HG03571 (cell line): ENCODE results near the gene INSM1.

Experiments
- ATAC-seq: cut with Tn5 transposase; IDR thresholded peaks from one replicate; pipeline ENCODE4 v1.9.1; 2021; ENCODE audit not compliant: unreplicated experiment

The INSM1 gene

DNA sequence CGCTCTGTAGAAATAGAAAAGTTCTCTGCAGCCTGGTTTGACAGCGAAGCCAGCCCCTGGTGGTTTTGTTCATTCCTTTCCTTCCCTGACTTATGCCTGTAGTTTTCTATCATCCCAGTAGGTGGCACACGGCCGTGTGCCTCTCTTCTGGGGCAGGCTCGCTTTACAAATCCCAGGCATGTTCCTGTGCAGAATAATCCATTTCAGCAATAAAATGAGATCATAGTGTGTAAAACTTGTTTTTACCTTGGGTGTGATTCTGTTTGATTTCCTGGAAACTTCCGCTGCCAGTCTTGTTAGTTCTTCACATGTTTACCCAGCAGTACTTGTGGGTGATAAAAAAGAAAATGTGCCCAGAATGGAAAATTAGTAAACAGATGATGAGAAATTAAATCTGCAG lies 7.4 kb upstream of the INSM1 start:
- no peak for ATAC-seq

DNA sequence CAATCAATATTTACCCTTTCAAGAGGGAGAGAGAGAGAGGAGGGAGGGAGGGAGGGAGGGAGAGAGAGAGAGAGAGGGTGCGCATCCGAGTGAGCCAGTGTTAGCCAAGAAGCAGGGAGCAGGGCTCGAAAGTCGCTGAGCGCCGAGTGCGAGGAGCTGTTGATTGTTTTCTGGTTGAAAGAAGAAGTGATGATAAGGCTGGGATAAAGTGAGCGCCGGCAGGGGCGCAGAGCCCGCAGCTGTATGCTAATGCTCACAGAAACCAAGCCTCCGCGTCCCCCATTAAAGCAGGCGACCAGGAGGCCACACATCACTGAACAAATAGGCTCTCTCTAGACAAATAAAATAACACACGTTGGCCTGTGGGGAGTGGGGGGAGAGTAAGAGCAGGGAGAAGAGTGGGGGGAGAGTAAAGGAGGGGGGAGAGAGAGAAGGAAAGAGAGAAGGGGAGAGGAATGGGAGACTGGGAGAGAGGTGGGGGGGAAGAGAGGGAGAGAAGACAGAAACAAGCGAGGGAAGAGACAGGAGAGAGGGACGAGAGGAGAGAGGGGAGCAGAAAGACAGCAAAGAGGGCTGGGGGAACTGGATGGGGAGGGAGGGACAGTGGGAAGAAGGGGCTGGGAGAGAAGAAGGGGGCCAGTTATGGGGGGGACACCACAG lies 5.0 kb upstream of the INSM1 start:
- no peak for ATAC-seq

DNA sequence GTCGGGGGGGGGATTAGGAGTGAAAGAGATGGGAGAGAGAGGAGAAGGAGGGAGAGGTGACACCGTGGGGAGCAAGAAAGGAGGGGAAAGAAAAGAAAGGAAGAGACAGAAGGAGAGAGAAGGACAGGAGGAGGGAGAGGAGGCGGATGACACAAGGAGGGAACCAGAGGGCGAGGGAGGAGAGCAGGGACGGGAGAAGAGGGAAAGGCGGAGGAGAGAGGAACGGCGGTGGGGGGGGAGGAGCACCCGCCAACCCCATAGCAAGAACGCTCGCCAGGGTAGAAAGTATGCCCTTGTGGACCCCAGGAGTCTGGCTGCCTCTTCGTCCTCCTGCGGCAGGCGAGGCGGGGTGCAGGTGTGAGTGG lies 4.5 kb upstream of the INSM1 start:
- ATAC-seq: no peak

DNA sequence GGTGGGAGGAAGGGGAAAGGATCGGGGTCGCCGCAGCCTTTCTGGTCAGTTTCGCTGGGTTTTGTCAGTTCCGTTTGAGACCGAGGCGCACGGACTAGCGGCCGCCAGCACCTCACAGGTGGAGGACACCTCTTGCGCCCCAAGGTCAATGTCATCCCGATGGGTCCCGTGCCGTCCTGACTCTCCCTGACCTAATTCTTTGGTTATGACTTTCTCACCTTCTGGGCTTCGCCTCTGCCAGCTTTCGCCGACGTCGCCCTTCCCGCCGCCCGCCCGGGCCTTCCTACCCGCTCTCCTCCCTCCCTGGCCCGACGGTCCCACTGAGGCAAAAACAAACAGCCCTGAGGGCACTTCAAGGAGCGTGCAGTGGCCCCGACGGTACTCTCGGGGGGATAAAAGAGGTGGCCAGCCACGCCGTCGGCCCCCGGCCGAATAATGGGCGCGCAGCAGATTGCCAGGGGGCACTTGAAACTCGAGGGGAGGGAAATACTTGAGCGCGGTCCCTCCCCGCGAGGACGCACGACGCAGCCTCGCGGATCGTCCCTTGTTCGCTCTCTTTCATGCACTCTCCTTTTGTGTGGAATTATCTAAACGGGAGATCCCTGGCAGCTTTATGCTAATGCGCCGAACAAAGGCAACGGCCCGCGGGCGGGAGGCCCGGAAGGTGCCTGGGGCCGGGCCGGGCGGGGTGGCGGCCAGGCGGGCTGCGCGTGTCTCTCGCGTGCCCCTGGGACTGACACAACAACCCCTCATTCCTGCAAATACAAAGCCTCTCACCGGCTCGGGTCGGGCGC lies 3.9 kb upstream of the INSM1 start:
- ATAC-seq: no peak

DNA sequence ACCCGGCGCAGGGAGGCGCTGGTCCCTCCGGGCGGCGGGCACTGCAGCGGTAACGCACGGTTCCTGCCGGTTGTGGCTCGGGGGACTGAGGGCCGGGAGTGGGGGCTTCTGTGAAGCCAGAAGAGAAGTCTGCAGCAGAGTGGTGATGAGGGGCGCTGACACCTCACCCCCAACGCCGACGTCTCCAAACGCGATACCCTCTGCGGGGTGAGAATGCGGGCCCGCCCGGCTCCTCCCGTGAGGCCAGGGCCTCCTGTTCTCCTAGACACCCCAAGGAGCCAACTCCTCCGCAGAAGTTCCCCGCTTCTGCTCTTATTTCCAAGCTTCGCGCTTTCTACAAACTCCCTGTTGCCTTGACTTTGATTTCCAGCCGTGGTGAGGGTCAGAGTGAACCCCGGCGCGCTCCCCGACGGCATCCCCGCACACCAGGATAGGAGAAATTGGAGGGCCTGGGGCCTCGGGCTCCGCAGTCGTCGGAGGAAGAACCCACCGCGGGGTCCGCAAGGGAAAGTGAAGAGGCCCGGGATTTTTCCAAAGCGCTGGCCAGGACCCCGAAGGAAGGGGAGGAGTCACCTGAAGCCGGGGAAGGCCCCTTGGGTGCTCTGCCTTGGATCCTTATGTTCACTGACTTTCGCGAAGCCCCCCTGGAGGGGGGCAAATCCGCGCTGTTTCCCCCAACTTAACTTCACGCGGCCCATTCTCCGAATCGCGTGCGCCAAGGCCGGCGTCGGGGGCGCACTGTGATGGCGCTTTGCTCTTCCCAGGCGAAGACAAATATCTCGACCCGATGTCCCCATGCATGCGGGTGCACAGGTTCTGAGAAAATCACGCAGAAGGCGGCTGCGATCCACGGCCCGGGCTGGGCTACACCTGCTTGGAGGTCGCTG lies 3.1 kb upstream of the INSM1 start:
- no peak for ATAC-seq

DNA sequence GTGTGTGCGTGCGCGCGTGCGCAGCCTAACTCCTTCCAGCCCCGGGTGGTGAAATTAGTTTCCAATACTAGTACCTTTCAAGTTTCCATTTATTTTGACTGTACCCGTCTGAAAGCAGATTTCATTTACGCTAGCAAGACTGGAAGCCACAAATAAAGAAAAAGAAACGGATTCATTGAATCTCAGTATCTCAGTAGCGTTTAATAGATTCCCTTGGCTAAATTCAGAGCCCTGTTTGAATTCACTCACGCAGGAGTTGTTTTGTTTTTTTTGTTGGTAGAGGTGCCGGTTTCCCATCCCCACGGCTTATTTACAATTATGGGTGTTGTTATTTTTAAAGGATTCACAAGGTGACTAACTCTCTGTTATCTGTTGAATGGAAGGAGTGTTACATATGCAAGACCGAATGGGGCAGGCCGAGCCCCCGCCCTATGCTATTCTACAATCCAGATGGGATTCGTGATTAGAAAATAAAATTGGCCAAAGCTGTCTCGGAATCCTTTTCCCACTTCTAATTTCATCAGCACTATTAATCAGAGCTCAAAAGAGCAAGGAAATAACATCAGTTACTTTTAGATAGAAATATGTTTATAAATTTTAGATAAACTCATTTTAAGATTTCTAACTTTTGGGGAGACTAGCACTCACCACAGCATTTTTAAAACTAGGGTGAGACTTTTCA lies 2.3 kb upstream of the INSM1 start:
- no peak for ATAC-seq

DNA sequence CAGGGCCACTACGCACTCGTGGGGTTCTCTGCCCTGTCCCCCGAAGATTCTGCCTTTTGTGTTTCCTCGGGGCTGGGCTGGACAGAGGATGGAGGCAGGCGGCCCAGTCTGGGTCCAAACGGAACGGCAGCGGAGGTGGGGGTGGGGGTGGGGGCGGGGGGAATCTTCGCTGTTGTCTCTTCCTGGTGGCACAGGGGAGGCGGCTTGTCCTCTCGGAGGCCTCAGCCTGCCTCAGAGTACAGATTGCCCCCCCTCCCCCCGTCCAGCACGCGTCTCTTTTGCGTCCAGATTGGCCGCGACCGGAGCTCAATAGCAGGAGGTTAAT lies 1.4 kb upstream of the INSM1 start:
- ATAC-seq: no peak

DNA sequence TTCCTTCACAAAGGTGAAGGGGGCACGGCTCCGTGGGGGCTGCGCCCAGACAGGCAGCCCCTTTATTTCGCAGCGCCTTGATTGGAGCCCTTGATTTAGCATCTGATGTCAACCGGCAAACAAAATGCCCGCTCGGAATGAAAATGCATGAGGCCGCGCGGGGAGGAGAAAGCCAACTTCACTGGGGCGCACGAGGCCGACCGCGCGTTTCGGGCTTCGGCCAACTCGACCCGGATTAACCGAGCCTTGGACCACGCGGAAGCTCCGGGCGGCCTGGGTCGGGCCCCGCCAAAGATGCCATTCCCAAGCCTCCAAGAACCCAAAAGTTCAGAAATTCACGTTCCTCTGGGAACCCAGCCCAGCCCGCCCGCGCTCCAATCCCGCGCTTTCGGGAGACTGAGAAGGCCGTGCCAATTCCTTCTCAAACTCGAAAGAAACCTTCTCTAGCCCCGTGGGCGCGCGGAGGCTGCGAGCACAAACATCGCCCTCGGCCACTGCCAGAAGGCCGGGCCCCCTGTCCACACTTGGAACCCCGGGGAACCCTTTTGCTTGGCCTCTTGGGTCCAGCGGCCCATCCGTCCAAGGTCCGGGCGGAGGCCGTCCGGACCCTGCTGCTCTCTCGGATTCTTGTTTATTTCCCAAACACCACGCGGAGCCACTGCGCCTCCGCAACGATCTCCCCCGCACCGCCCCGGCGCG lies 879 bp upstream of the INSM1 start:
- ATAC-seq: no peak

DNA sequence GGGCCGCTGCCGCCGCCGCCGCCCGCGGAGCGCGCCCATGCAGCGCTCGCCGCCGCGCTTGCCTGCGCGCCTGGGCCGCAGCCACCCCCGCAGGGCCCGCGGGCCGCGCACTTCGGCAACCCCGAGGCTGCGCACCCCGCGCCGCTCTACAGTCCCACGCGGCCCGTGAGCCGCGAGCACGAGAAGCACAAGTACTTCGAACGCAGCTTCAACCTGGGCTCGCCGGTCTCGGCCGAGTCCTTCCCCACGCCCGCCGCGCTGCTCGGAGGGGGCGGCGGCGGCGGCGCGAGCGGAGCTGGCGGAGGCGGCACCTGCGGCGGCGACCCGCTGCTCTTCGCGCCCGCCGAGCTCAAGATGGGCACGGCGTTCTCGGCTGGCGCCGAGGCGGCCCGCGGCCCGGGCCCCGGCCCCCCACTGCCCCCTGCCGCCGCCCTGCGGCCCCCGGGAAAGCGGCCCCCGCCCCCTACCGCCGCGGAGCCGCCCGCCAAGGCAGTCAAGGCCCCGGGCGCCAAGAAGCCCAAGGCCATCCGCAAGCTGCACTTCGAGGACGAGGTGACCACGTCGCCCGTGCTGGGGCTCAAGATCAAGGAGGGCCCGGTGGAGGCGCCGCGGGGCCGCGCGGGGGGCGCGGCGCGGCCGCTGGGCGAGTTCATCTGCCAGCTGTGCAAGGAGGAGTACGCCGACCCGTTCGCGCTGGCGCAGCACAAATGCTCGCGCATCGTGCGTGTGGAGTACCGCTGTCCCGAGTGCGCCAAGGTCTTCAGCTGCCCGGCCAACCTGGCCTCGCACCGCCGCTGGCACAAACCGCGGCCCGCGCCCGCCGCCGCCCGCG lies 730 bp downstream of the INSM1 start:
- no peak for ATAC-seq

DNA sequence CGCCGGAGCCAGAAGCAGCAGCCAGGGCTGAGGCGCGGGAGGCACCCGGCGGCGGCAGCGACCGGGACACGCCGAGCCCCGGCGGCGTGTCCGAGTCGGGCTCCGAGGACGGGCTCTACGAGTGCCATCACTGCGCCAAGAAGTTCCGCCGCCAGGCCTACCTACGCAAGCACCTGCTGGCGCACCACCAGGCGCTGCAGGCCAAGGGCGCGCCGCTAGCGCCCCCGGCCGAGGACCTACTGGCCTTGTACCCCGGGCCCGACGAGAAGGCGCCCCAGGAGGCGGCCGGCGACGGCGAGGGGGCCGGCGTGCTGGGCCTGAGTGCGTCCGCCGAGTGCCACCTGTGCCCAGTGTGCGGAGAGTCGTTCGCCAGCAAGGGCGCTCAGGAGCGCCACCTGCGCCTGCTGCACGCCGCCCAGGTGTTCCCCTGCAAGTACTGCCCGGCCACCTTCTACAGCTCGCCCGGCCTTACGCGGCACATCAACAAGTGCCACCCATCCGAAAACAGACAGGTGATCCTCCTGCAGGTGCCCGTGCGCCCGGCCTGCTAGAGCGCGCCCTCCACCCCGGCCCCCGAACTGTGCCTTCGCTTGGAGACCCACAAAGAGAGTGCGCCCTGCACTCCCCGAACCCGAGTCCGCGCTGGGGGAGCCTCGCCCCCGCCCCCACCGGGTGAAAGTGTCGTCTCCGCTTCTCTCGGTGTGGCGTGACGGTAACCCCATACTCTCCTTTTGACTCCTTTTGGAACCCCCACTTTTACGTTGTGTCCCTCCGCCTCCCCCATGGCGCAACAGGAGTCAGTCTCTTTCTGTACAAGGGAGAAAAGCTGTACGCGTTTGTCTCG lies 1.6 kb downstream of the INSM1 start:
- no peak for ATAC-seq

DNA sequence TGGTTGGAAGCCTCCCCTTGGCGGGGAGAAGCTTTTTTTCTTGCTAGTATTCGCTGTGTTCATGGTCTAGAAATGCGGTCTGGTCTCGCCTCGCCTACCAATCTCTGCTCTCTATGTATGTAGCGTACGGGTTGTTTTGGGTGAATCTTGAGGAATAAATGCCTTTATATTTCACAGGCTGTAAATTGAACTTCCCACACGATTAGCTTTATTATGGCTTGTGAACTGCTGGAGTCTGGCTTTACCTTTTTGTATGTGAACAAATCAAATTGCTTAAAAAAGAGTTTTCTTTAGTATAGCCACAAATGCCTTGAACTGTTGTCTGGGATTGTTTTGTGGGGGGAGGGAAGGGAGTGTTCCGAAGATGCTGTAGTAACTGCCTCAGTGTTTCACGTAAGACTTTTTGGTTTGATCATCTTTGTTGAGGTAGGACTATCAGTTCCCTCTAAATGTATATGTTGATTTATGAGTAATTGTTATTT lies 2.2 kb downstream of the INSM1 start:
- no peak for ATAC-seq

DNA sequence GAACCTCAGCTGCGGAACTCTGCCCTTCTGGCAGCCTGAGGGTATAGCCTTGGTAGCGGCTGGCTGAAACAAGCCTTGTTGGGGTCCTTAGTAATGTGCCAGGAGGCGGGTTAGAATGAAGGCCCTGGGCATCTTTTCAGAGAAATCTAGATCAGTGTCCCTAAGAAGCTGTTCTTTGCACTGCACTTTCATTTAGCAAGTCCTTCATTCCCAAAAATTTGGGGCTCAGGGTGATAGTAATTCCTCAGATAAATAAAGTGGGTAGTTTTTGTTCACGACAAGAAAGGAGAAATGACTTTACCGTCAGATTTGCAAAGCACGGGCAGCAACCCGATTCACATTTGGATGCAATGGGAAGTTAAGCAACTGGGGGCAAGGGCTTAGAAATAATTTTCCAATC lies 3.2 kb downstream of the INSM1 start:
- ATAC-seq: no peak

DNA sequence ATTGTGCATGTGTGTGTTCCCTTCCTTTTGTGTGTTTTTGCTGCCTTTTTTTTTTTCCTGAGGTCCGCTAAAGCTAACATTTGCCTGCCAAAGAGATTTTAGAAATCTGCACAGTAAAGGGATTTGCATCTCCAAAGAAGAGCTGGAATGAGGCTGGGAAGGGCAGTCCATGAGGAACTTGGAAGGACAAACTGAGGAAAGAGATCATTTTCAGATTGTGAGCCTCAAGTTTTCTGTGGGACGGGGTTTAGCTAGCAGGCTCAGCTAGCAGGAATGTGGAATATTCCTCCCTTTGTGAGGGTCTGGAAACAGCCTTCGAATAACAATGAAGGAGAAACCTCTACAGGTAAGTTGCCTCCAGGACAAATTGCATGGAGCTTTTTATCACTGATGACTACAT lies 3.8 kb downstream of the INSM1 start:
- no peak for ATAC-seq

DNA sequence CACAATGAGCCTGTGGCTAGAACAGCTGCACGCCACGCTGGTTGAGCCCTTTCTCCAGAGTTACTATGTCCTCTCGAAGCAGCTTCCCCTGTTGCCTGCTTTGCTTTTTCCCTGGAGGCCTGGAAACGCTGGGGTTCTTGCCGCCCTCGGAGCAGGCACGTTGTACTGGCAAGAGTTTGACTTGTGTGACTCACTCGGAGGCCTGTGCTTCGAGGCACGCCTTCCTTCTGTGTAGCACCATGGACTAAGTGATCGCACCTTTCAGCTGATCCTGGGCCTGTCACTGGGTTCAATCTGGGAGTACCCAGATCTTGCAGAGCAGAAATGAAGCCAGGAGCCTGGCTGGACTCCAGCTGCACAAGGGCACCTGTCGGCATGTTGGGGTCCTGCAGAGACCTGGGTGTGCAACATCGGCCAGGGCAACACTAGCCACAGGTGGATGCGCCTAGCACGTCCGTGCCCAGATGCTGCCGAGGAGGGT lies 5.2 kb downstream of the INSM1 start:
- no peak for ATAC-seq

DNA sequence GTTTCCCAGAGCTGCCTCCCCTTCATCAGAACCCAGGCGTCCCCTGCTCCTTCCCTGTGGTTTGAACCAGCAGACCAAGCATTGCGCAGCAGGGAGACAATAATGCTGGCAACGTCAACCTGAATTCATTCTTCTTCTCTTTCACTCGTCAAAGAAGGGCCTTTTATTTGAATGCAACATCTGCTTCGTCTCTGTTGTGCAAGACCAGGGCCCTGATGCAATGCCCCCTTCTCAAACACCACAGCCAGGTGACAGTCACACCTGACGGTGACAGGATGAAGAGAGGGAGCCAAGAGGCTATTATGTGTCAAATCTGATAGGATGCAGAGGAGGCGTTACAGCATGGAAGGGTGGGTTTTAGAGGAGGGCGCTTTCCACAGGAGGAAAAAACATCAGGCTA lies 8.0 kb downstream of the INSM1 start:
- no peak for ATAC-seq

DNA sequence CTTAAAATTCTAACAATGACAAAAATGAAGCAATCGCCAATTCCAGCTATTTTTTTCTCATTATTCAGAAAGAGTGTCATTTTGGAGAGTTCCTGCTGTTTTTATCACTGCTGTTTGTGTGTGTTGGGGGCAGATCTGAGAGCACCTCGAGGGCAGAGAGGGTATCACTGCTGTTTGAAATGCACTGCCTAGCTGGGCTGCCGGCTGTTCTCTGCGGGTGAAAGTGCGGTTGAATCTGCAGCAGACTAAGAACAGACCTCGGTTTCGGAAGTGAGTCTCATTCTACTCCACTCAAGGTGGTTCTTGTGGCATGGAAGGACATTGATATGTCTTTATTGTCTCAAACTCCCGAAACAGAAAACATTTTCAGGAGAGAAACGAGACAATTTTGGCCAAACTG lies 18.3 kb downstream of the INSM1 start:
- ATAC-seq: no peak

DNA sequence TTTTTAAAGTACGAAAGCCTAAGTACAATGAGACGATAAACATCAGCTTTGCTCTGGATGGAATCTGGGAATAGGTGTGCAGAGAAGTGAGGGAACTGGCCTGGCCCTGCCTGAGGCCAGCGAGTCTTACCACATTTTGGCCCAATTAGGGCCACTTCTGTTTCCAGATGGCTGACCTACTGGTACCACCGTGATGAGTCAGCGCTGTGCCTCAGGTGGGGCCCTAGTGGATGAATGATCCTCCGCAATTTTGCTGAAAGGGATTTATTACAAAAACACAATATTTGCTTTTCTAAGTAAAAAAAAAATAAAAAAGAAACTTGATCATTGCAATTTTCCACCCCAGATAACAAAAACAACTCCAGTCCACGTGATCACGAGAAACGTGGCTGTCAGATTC lies 22.5 kb downstream of the INSM1 start:
- no peak for ATAC-seq

DNA sequence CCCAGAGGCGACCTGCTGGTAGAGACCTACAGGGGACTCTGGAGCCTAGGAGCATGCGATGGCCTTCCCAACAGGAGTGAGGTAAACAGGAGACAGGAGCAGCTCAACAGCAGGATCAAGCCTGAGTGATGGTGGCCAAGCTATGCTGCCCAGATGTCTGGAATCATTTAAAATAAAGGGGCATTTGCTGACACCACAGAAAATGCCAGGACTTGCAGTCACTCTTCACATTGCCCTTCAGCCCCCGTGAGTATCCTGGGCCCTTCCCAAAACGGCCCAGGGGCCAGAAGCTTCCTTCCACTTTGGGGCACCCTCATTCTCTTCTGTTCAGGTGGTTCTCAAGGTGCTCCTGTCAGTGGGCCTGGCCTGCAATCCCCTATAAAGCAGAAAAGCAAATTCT lies 23.2 kb downstream of the INSM1 start:
- ATAC-seq: no peak

DNA sequence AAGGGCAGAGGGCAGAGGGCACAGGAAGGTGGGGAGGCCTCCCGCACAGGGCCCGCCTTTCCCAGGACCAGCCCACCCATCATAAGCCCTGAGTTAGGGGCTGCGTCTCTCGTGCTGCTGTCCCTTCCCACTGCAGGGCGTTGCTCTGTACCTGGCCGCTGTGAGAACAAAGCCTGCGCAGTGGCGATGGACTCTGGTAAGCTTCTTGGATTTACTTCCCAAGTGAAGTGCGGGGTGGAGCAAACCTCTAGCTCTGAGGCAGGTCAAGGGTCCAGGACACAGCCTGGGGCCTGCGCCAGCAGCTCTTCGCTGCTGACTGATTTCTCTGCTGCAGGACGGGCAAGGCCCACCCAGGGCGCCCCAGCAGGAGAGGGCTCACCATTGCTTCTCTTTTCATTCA lies 23.9 kb downstream of the INSM1 start:
- no peak for ATAC-seq
